Measurements from ENCODE around the gene SERPINI1. TPM values are rescaled to one million over a fixed set of nuclear protein-coding genes. Genes with fewer than 3 reads are reported as not detected.

Gene SERPINI1
- total RNA-seq, 1 experiment from 2014 or later: 6.0 TPM

GRCh38 chr3:167830007-167830406 is 94.5 kb downstream of the SERPINI1 start:
- H2BK5ac ChIP-seq (ENCODE audit: insufficient read length, low read length): no peak overlapping the region
- no peak overlapping the region for H3K4me3 Mint-ChIP-seq
- no peak overlapping the region for H2BK20ac ChIP-seq (ENCODE audit: low read depth, low read length, poor library complexity, severe bottlenecking)
- H3K79me2 ChIP-seq (ENCODE audit: insufficient read depth, low read length): no peaks in the 10 kb centered on the region
- H3K23me2 ChIP-seq (ENCODE audit: insufficient read length, low read depth, low read length, poor library complexity, severe bottlenecking): no peaks in the 10 kb centered on the region
- WGBS (ENCODE audit: extremely low coverage, insufficient read length, low lambda C conversion rate): no CpG with 5 or more reads among the region's 4 CpGs
- H3K27me3 ChIP-seq (ENCODE audit: insufficient read depth, low read length): no peaks in the 10 kb centered on the region
- no peak overlapping the region for H3K4me2 ChIP-seq (ENCODE audit: insufficient read depth, insufficient read length, low read length)
- H4K20me1 ChIP-seq (ENCODE audit: control insufficient read depth, insufficient read depth, insufficient read length): no peaks in the 10 kb centered on the region
- no peak overlapping the region for H4K8ac ChIP-seq (replicated peaks; ENCODE audit: insufficient read length, low read depth, low read length)
- H3T11ph ChIP-seq (ENCODE audit: low read length): no peak overlapping the region
- H4K91ac ChIP-seq (ENCODE audit: insufficient read length, low read depth, low read length): no peak overlapping the region
- no peak for TF ChIP-seq CTCF (conservative IDR thresholded peaks at IDR 0.05)
- H3K23ac ChIP-seq (ENCODE audit: insufficient read length, low read depth, low read length): no peak overlapping the region
- no peak overlapping the region for H3K4ac ChIP-seq (ENCODE audit: low read depth, low read length)
- no peak overlapping the region for H2BK12ac ChIP-seq (ENCODE audit: insufficient read length, low read depth, low read length)
- no peak for DNase-seq
- no peak overlapping the region for H2AK5ac ChIP-seq (ENCODE audit: insufficient read length, low read length)
- no peaks in the 10 kb centered on the region for H3K9me3 Mint-ChIP-seq
- no peak overlapping the region for H3K27ac Mint-ChIP-seq
- no peak overlapping the region for H3K14ac ChIP-seq (ENCODE audit: insufficient read depth, low read length)
- H2AFZ ChIP-seq (ENCODE audit: low read length): no peak overlapping the region
- H3K4me1 Mint-ChIP-seq: no peaks in the 10 kb centered on the region
- no peak overlapping the region for H2BK15ac ChIP-seq (ENCODE audit: low read depth, low read length)
- no peak overlapping the region for H4K5ac ChIP-seq (ENCODE audit: insufficient read length, low read depth, low read length)
- no peaks in the 10 kb centered on the region for H3K79me1 ChIP-seq (ENCODE audit: insufficient read depth, low read depth, low read length, poor library complexity, severe bottlenecking)
- H3K36me3 Mint-ChIP-seq (ENCODE audit: insufficient read depth in 1 of 3, low read depth in 3 of 3): no peaks in the 10 kb centered on the region
- no peak overlapping the region for H3K56ac ChIP-seq (ENCODE audit: insufficient read length, low read depth, low read length)
- no peaks in the 10 kb centered on the region for H3K9me3 ChIP-seq (ENCODE audit: control insufficient read depth, low read depth, low read length)
- no peak overlapping the region for H3K18ac ChIP-seq (ENCODE audit: insufficient read length, low read depth, low read length)
- H3K27me3 Mint-ChIP-seq (ENCODE audit: low read depth): no peaks in the 10 kb centered on the region
- no peaks in the 10 kb centered on the region for H3K4me1 ChIP-seq (ENCODE audit: insufficient read depth, low read length)
- no peak overlapping the region for H3K9ac ChIP-seq (ENCODE audit: extremely low read depth, insufficient read length, low read length)
- no peak overlapping the region for H2BK120ac ChIP-seq (ENCODE audit: low read depth, low read length, poor library complexity, severe bottlenecking)
- no peak overlapping the region for H3K27ac ChIP-seq (ENCODE audit: insufficient read length, low read depth, low read length)

All from H9 (cell line).